H1 (cell line): ENCODE measurements around the gene LAMA4. TPM values are rescaled to one million over a fixed set of nuclear protein-coding genes. Genes with fewer than 3 reads are reported as not detected.

Source experiments
- NRF1 ChIP-seq: IDR thresholded peaks from 2 replicates; pipeline ENCODE4 v1.6.1; 2011; ENCODE audit warnings: mild to moderate bottlenecking, low read depth, low read length, improper control_type of control experiment
- polyA plus RNA-seq, 7 experiments: library from polyadenylated mRNA; depleted of rRNA in 3 of 7; stranded (reverse) in 5 of 7; unstranded in 2 of 7; fragments of >200 nt in 5 of 7; fragments of 200-250 nt in 2 of 7; gene quantifications; 1 replicate in 5 of 7; 2 replicates in 1 of 7; 4 replicates in 1 of 7; pipeline versions ENCODE4 v1.2.1 to v1.2.3, GENCODE V29; 2011 to 2013; ENCODE audit warnings: missing spikeins in 2 of 7, mixed read lengths in 2 of 7
- total RNA-seq: library from RNA; stranded (reverse); fragmentation: NEBNext Ultra II Directional; extraction: Animal tissue kit (Norgen Biotek cat#: 25700); gene quantifications from 2 replicates; pipeline ENCODE4 v1.2.1, GENCODE V29; 2021

The LAMA4 gene
- total and polyA plus RNA-seq, 2 of the 8 experiments (the other 6 are each of a cell fraction or from before 2014, with no cell fraction given), result 0.95 to 1.5 TPM

DNA sequence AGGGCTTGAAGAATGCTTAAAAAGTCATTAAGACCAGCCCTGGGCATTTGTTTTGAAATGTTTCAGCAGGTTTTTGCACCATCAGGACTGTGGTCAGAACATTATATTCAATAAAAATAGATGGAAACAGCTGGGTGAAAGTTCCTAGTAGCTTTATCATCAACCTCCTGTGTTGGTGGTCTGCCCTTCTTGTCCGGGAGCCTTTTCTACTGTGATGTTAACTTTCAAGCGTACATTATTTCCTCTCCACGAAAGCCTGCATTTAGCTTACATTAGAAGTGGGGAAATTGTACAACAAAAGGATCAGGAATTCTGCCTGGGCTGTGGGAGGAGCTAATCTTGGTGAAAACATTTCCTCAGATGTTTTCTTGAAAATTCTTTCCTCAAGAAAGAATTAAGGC is 71.1 kb downstream of the LAMA4 start (continued):
- TF ChIP-seq NRF1, result no peak
